ENCODE data around the gene BID.

BID gene

DNA sequence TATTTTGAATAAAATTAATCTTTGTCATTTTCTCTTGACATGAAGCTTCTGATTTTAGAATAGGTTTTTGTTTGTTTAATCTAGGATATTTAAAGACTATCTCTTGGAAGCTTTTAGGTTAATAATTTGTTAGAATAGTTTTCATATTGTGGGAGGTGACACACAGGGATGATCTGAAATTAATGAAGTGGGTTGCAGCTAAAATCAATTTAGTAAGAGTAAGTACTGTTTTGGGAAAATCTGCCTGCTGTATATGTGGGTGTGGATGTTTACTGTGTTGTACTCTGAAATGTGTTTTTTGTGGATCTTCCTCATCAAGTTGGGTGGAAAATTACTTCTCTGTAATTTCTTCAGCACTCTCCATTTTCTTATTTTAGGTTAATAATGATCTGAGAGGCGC, 67.3 kb downstream of the BID start:
- TF ChIP-seq SPI1 (IDR thresholded peaks at IDR 0.05; ENCODE audit: borderline replicate concordance, low read depth) (no peak), GABPA (IDR thresholded peaks at IDR 0.05; ENCODE audit: low read depth) (no peak), POLR2AphosphoS5 (IDR thresholded peaks at IDR 0.05; ENCODE audit: low read depth) (no peak)
- TF ChIP-seq, protein P1, sequence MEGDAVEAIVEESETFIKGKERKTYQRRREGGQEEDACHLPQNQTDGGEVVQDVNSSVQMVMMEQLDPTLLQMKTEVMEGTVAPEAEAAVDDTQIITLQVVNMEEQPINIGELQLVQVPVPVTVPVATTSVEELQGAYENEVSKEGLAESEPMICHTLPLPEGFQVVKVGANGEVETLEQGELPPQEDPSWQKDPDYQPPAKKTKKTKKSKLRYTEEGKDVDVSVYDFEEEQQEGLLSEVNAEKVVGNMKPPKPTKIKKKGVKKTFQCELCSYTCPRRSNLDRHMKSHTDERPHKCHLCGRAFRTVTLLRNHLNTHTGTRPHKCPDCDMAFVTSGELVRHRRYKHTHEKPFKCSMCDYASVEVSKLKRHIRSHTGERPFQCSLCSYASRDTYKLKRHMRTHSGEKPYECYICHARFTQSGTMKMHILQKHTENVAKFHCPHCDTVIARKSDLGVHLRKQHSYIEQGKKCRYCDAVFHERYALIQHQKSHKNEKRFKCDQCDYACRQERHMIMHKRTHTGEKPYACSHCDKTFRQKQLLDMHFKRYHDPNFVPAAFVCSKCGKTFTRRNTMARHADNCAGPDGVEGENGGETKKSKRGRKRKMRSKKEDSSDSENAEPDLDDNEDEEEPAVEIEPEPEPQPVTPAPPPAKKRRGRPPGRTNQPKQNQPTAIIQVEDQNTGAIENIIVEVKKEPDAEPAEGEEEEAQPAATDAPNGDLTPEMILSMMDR (IDR thresholded peaks at IDR 0.05; ENCODE audit: insufficient read depth, low read length) = no peak
- no peak overlapping the region for H3K4me3 ChIP-seq (replicated peaks; ENCODE audit: insufficient read depth, low read length)
- no peaks in the 10 kb centered on the region for H3K27me3 ChIP-seq (ENCODE audit: insufficient read depth, poor library complexity, severe bottlenecking)
- H3K27ac ChIP-seq (replicated peaks) = peak overlapping the region; percentile 55
- DNase-seq (ENCODE audit: low read depth in 1 of 2, low spot score in 1 of 2) = no peak

- Histone ChIP-seq H3K4me3 (replicated peaks; ENCODE audit: insufficient read depth, low read length) (no peak overlapping the region), H3K27ac (replicated peaks) (peak overlapping the region; percentile 55), H3K27me3 (ENCODE audit: insufficient read depth, poor library complexity, severe bottlenecking) (no peaks in the 10 kb centered on the region)
- DNase-seq (ENCODE audit: low read depth in 1 of 2, low spot score in 1 of 2) = peak; percentile 60 to 80
- no peak for TF ChIP-seq GABPA (IDR thresholded peaks at IDR 0.05; ENCODE audit: low read depth)
- TF ChIP-seq, protein P1 (IDR thresholded peaks at IDR 0.05; ENCODE audit: insufficient read depth, low read length) = no peak
- no peak for TF ChIP-seq POLR2AphosphoS5 (IDR thresholded peaks at IDR 0.05; ENCODE audit: low read depth)
- TF ChIP-seq SPI1 (IDR thresholded peaks at IDR 0.05; ENCODE audit: borderline replicate concordance, low read depth) = no peak
- no peak for TF ChIP-seq REST (IDR thresholded peaks at IDR 0.05; ENCODE audit: insufficient replicate concordance, low read depth)
These were observed 68.0 kb downstream of the BID start for GRCh38 chr22:17705951-17706900.

- no peaks in the 10 kb centered on the region for H3K27me3 ChIP-seq (ENCODE audit: insufficient read depth, poor library complexity, severe bottlenecking)
- no peak overlapping the region for H3K4me3 ChIP-seq (replicated peaks; ENCODE audit: insufficient read depth, low read length)
- H3K27ac ChIP-seq (replicated peaks) = peak overlapping the region; percentile 55; the same call in 1 of the 2 replicates
- no peak for DNase-seq (ENCODE audit: low read depth in 1 of 2, low spot score in 1 of 2)
- TF ChIP-seq POLR2AphosphoS5 (IDR thresholded peaks at IDR 0.05; ENCODE audit: low read depth) (no peak), REST (IDR thresholded peaks at IDR 0.05; ENCODE audit: insufficient replicate concordance, low read depth) (no peak), GABPA (IDR thresholded peaks at IDR 0.05; ENCODE audit: low read depth) (no peak), SPI1 (IDR thresholded peaks at IDR 0.05; ENCODE audit: borderline replicate concordance, low read depth) (no peak)
- TF ChIP-seq, protein P1 (IDR thresholded peaks at IDR 0.05; ENCODE audit: insufficient read depth, low read length) = no peak
These were observed 68.7 kb downstream of the BID start for GRCh38 chr22:17705546-17705945.
